ENCODE measurements around the gene RTN1. TPM values are rescaled to one million over a fixed set of nuclear protein-coding genes. Genes with fewer than 3 reads are reported as not detected.

The RTN1 gene
- total RNA-seq, 1 donor from 2014 or later: 2.1 TPM

DNA sequence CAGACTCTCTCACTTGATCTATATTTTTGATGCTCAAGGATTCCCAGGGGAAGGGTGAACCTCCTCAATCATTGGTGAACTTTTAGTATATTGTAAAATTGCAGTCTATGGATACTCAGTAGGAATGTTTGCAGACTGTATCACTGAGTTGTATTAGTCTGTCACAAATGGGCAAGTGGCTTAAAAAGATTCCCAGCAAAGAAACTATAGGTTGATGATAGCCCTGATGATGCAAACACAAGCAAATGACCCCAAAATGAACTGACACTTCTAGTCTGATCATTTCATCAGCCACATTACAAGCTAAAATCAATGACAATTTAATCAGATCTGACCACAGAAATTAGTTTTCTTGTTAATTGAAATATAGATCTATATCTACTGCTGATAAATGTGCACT lies 59.5 kb downstream of the RTN1 start:
- Mint-ChIP-seq H3K36me3 (ENCODE audit: low read depth, unreplicated experiment) (no peaks in the 10 kb centered on the region), H3K4me3 (ENCODE audit: unreplicated experiment) (no peak overlapping the region), H3K4me1 (ENCODE audit: unreplicated experiment) (no peaks in the 10 kb centered on the region), H3K27me3 (ENCODE audit: unreplicated experiment) (peaks cover 1% of the 10 kb centered on the region), H3K9me3 (ENCODE audit: unreplicated experiment) (peaks cover 6% of the 10 kb centered on the region), H3K27ac (ENCODE audit: unreplicated experiment) (no peak overlapping the region)
- no peak for TF ChIP-seq CTCF (IDR thresholded peaks at IDR 0.05; ENCODE audit: unreplicated experiment)
- no peak for DNase-seq (ENCODE audit: low spot score)

- H3K27ac Mint-ChIP-seq (ENCODE audit: unreplicated experiment): no peak overlapping the region
- no peak overlapping the region for H3K4me3 Mint-ChIP-seq (ENCODE audit: unreplicated experiment)
- H3K36me3 Mint-ChIP-seq (ENCODE audit: low read depth, unreplicated experiment): no peaks in the 10 kb centered on the region
Measured at GRCh38 chr14:59803052-59803540, 67.5 kb downstream of the RTN1 start.

GRCh38 chr14:59788176-59788575 lies 82.4 kb downstream of the RTN1 start:
- H3K9me3 Mint-ChIP-seq (ENCODE audit: unreplicated experiment): no peaks in the 10 kb centered on the region
- H3K36me3 Mint-ChIP-seq (ENCODE audit: low read depth, unreplicated experiment): no peaks in the 10 kb centered on the region
- no peaks in the 10 kb centered on the region for H3K27me3 Mint-ChIP-seq (ENCODE audit: unreplicated experiment)
- H3K27ac Mint-ChIP-seq (ENCODE audit: unreplicated experiment): no peak overlapping the region
- no peak overlapping the region for H3K4me3 Mint-ChIP-seq (ENCODE audit: unreplicated experiment)
- no peak for DNase-seq (ENCODE audit: low spot score)
- peaks cover 4% of the 10 kb centered on the region for H3K4me1 Mint-ChIP-seq (ENCODE audit: unreplicated experiment)
- no peak for TF ChIP-seq CTCF (IDR thresholded peaks at IDR 0.05; ENCODE audit: unreplicated experiment)

More at GRCh38 chr14:59803052-59803540, 67.5 kb downstream of the RTN1 start:
- Mint-ChIP-seq H3K4me1 (ENCODE audit: unreplicated experiment) (no peaks in the 10 kb centered on the region), H3K27me3 (ENCODE audit: unreplicated experiment) (no peaks in the 10 kb centered on the region), H3K9me3 (ENCODE audit: unreplicated experiment) (no peaks in the 10 kb centered on the region)
- DNase-seq (ENCODE audit: low spot score): no peak
- TF ChIP-seq CTCF (IDR thresholded peaks at IDR 0.05; ENCODE audit: unreplicated experiment): no peak

DNA sequence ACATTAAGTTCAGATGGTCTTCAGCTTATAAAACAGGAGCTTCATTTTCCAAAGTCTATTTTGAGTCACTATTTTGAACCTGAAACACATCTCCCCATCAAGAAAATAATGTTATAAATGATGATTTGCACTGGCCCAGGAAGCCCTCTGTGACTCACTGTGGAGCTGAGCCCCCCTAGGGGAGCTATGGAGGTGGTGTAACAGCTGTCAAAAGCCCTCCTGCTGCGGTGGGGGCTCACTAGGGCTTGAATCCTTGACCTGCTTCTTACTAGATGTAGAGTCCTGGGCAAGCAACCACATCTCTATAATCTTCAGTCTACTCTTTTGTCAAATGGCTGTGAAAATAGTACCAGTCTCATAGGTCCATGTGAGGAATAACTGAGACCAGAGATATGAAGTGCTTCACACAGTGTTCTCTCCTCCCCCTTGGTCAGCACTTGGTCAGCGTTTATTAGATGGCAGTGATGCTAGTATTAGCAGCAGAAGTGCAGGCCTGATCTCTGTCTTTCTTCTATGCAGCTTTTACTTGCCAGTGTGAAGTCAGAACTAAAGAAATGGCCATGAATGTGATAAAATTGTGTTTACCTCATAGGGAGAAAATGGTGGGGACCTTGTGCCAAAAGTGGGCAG lies 83.4 kb downstream of the RTN1 start:
- Mint-ChIP-seq H3K9me3 (ENCODE audit: unreplicated experiment) (no peaks in the 10 kb centered on the region), H3K4me3 (ENCODE audit: unreplicated experiment) (no peak overlapping the region), H3K27ac (ENCODE audit: unreplicated experiment) (no peak overlapping the region), H3K4me1 (ENCODE audit: unreplicated experiment) (peaks cover 4% of the 10 kb centered on the region), H3K27me3 (ENCODE audit: unreplicated experiment) (no peaks in the 10 kb centered on the region), H3K36me3 (ENCODE audit: low read depth, unreplicated experiment) (no peaks in the 10 kb centered on the region)
- TF ChIP-seq CTCF (IDR thresholded peaks at IDR 0.05; ENCODE audit: unreplicated experiment): no peak
- no peak for DNase-seq (ENCODE audit: low spot score)

DNA sequence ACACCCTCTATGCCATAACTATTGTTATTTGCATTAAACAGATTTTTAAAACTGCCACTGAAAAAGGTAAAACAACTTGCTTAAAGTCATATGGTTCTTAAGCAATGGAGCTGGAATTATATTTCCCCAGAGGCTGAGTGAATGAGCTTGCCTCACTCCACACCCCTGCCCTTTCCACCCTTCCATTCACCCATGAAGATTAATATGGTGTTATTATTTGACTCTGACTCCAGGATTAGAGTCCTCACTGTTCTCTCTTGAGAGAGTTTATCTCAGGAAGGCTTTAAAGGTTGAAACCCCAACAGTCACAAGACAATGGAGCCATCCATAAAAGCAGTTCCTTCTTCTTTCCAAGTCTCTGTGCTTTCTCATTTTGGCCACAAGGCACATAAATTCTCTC lies 84.9 kb downstream of the RTN1 start:
- no peaks in the 10 kb centered on the region for H3K9me3 Mint-ChIP-seq (ENCODE audit: unreplicated experiment)
- H3K4me1 Mint-ChIP-seq (ENCODE audit: unreplicated experiment): peaks cover 4% of the 10 kb centered on the region
- H3K36me3 Mint-ChIP-seq (ENCODE audit: low read depth, unreplicated experiment): no peaks in the 10 kb centered on the region

More for the DNA sequence above, 84.9 kb downstream of the RTN1 start:
- Mint-ChIP-seq H3K27me3 (ENCODE audit: unreplicated experiment) (no peaks in the 10 kb centered on the region), H3K27ac (ENCODE audit: unreplicated experiment) (no peak overlapping the region), H3K4me3 (ENCODE audit: unreplicated experiment) (no peak overlapping the region)
- no peak for TF ChIP-seq CTCF (IDR thresholded peaks at IDR 0.05; ENCODE audit: unreplicated experiment)
- DNase-seq (ENCODE audit: low spot score): no peak
